Vagina (tissue), 2 donors: ENCODE measurements around the gene ZNF506. TPM values are rescaled to one million over a fixed set of nuclear protein-coding genes. Genes with fewer than 3 reads are reported as not detected.

Experiments used
- DNase-seq, 2 donors: peaks; one replicate each; pipeline ENCODE4 v3.0.0-alpha.2; 2017; ENCODE audit errors: extremely low spot score in 2 of 2
- H3K27ac ChIP-seq: fragments of 200-600 bp; sonication (generic); one replicate; pipeline ENCODE4 v1.5.1; 2019
- H3K27me3 ChIP-seq: fragments of 200-600 bp; sonication (generic); one replicate; pipeline ENCODE4 v1.5.1; 2019
- H3K36me3 ChIP-seq, 2 donors: fragments of 200-600 bp; sonication (generic); one replicate each; pipeline ENCODE4 v1.5.1; 2017 to 2019
- H3K4me1 ChIP-seq: fragments of 200-600 bp; sonication (generic); one replicate; pipeline ENCODE4 v1.5.1; 2019
- H3K4me3 ChIP-seq, 2 donors: fragments of 200-600 bp; sonication (generic); 1 replicate in 1 of 2; 2 replicates in 1 of 2; pipeline ENCODE4 v1.5.1; 2016 to 2019
- H3K9me3 ChIP-seq: fragments of 200-600 bp; sonication (generic); one replicate; pipeline ENCODE4 v1.5.1; 2019
- CTCF ChIP-seq, 3 experiments: fragments of 450-650 bp in 2 of 3; fragments of 200-600 bp in 1 of 3; sonication (generic) in 1 of 3; IDR thresholded peaks; one replicate each; pipeline ENCODE4 v1.5.1; 2017 to 2019; ENCODE audit warnings: antibody characterized with exemption in 3 of 3, mild to moderate bottlenecking in 2 of 3, moderate library complexity in 2 of 3
- POLR2A ChIP-seq, 2 donors: fragments of 450-650 bp; IDR thresholded peaks; one replicate each; pipeline ENCODE4 v1.6.1; 2017; ENCODE audit warnings: antibody characterized with exemption in 2 of 2, mild to moderate bottlenecking in 2 of 2, moderate library complexity in 2 of 2
- POLR2AphosphoS5 ChIP-seq, 2 donors: sonication (generic); formaldehyde crosslinking; IDR thresholded peaks; one replicate each; pipeline ENCODE4 v1.9.0; 2017; ENCODE audit warnings: antibody characterized with exemption in 2 of 2, mild to moderate bottlenecking in 2 of 2, low read depth in 1 of 2; ENCODE audit not compliant: insufficient read depth in 1 of 2
- intact Hi-C: fragments of 100-400 bp; cut with DNase I; formaldehyde crosslinking; loops from one replicate; pipeline ENCODE4 v1.15.1; 2023
- total RNA-seq: library from RNA; depleted of rRNA; stranded (reverse); fragments of >200 nt; gene quantifications from one replicate; pipeline ENCODE4 v1.2.3, GENCODE V29; 2016

ZNF506 gene
- total RNA-seq, 1 donor from 2014 or later = 33.6 TPM

- no peak overlapping the region for H3K27ac ChIP-seq
- no peaks in the 10 kb centered on the region for H3K9me3 ChIP-seq
- H3K4me1 ChIP-seq = no peaks in the 10 kb centered on the region
- no peak overlapping the region for H3K4me3 ChIP-seq
- H3K27me3 ChIP-seq = no peaks in the 10 kb centered on the region
- intact Hi-C loops = no loop called here
- no peak for DNase-seq
- H3K36me3 ChIP-seq = peaks cover 0 to 4% of the 10 kb centered on the region in 2 donors
- no peak for TF ChIP-seq POLR2A (IDR thresholded peaks at IDR 0.05)
- no peak for TF ChIP-seq POLR2AphosphoS5 (IDR thresholded peaks at IDR 0.05; ENCODE audit: insufficient read depth in 1 of 2, low read depth in 1 of 2)
Observed at GRCh38 chr19:19758164-19758563, 63.4 kb downstream of the ZNF506 start.

- Histone ChIP-seq H3K27ac (no peak overlapping the region), H3K27me3 (no peaks in the 10 kb centered on the region), H3K9me3 (no peaks in the 10 kb centered on the region), H3K4me3 (no peak overlapping the region), H3K36me3 (no peaks in the 10 kb centered on the region), H3K4me1 (no peaks in the 10 kb centered on the region)
- intact Hi-C loops = no loop called here
- peak in 1 of 2 donors; percentile 90 for DNase-seq
- TF ChIP-seq POLR2A (IDR thresholded peaks at IDR 0.05) (no peak), POLR2AphosphoS5 (IDR thresholded peaks at IDR 0.05; ENCODE audit: insufficient read depth in 1 of 2, low read depth in 1 of 2) (no peak), CTCF (IDR thresholded peaks at IDR 0.05) (no peak)
Observed at GRCh38 chr19:19752760-19753403, 68.7 kb downstream of the ZNF506 start.

GRCh38 chr19:19751846-19752245 lies 69.7 kb downstream of the ZNF506 start:
- TF ChIP-seq POLR2A (IDR thresholded peaks at IDR 0.05) = no peak
- TF ChIP-seq CTCF (IDR thresholded peaks at IDR 0.05) = no peak
- TF ChIP-seq POLR2AphosphoS5 (IDR thresholded peaks at IDR 0.05; ENCODE audit: insufficient read depth in 1 of 2, low read depth in 1 of 2) = no peak
- intact Hi-C loops = no loop called here
- Histone ChIP-seq H3K4me3 (no peak overlapping the region), H3K9me3 (no peaks in the 10 kb centered on the region), H3K36me3 (no peaks in the 10 kb centered on the region), H3K4me1 (no peaks in the 10 kb centered on the region), H3K27me3 (no peaks in the 10 kb centered on the region), H3K27ac (no peak overlapping the region)
- DNase-seq = no peak

- intact Hi-C loops = no loop called here
- TF ChIP-seq POLR2AphosphoS5 (IDR thresholded peaks at IDR 0.05; ENCODE audit: insufficient read depth in 1 of 2, low read depth in 1 of 2) (no peak), CTCF (IDR thresholded peaks at IDR 0.05) (no peak), POLR2A (IDR thresholded peaks at IDR 0.05) (no peak)
- Histone ChIP-seq H3K36me3 (no peaks in the 10 kb centered on the region), H3K27ac (no peak overlapping the region), H3K27me3 (no peaks in the 10 kb centered on the region), H3K4me1 (no peaks in the 10 kb centered on the region), H3K4me3 (no peak overlapping the region), H3K9me3 (no peaks in the 10 kb centered on the region)
- peak in 1 of 2 donors; percentile 92 for DNase-seq
Observed at GRCh38 chr19:19750842-19751790, 70.4 kb downstream of the ZNF506 start.

GRCh38 chr19:19749908-19750841 lies 71.4 kb downstream of the ZNF506 start:
- intact Hi-C loops = no loop called here
- Histone ChIP-seq H3K36me3 (no peaks in the 10 kb centered on the region), H3K4me3 (no peak overlapping the region), H3K9me3 (no peaks in the 10 kb centered on the region), H3K27me3 (no peaks in the 10 kb centered on the region), H3K27ac (no peak overlapping the region), H3K4me1 (no peaks in the 10 kb centered on the region)
- peak; percentile 78 to 87 for DNase-seq
- TF ChIP-seq CTCF (IDR thresholded peaks at IDR 0.05) (no peak), POLR2AphosphoS5 (IDR thresholded peaks at IDR 0.05; ENCODE audit: insufficient read depth in 1 of 2, low read depth in 1 of 2) (no peak), POLR2A (IDR thresholded peaks at IDR 0.05) (no peak)
